Measurements from ENCODE around the gene EPGN. TPM values are rescaled to one million over a fixed set of nuclear protein-coding genes. Genes with fewer than 3 reads are reported as not detected.

Gene EPGN
- total and polyA plus RNA-seq, 4 donors = 0.79 to 3.0 (median 1.6) TPM

DNA sequence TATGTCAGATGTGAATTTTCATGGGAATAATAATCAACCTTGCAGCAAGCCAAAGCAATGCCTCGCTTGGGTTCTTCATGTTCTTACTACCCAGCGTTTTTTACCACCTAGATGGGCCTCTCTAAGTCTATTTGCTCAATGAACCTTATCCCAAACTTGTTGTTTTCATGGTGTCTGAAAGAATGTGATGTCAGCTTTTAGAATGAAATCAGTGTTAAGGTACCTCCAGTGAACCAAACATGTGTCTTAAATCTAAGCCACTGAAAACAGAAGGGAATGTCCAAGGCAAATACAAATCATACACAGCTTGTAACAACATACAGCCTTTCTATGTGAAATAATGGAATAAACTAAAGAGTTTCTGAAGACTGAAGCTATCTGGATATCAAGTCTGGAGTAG lies 6.7 kb downstream of the EPGN start:
- Histone ChIP-seq H3K36me3 (ENCODE audit: control insufficient read depth in 4 of 4, insufficient read depth in 4 of 4, low read length in 4 of 4) (no peaks in the 10 kb centered on the region), H3K9ac (ENCODE audit: insufficient read depth in 1 of 2, low read length in 2 of 2) (no peak overlapping the region), H3K27me3 (ENCODE audit: control insufficient read depth in 3 of 3, insufficient read depth in 3 of 3, low read length in 2 of 3) (no peaks in the 10 kb centered on the region), H3K9me3 (ENCODE audit: control insufficient read depth in 4 of 4, insufficient read depth in 3 of 4, low read length in 3 of 4) (no peaks in the 10 kb centered on the region), H3K4me3 (no peak overlapping the region), H3K4me1 (ENCODE audit: control insufficient read depth in 5 of 5, insufficient read depth in 5 of 5, low read length in 5 of 5) (no peaks in the 10 kb centered on the region), H3K27ac (ENCODE audit: low read depth in 1 of 2, low read length in 1 of 2) (no peak overlapping the region)
- WGBS, 2 donors = 83 to 91% methylated on average over 2 of the region's 2 CpGs
- DNase-seq = no peak
- ATAC-seq (ENCODE audit: insufficient read depth, low FRiP score) = no peak
- TF ChIP-seq CTCF (IDR thresholded peaks at IDR 0.05; ENCODE audit: control extremely low read depth, extremely low read depth) = no peak

DNA sequence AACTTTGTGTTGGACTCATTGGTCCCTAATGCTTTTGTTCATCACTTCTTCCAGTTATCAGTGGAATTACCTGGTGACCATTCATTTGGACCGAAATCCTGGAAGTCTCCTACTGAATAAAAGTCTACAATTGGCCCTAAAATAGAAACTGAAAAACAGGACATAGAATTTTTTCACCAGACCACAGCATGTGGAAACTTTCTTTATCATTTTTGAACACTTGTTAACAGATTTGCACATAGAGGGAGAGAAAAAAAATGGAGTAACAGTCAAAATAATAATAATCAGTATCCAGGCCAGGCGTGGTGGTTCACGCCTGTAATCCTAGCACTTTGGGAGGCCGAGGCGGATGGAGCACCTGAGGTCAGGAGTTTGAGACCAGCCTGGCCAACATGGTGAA lies 7.1 kb downstream of the EPGN start:
- DNase-seq (no peak), ATAC-seq (ENCODE audit: insufficient read depth, low FRiP score) (no peak)
- no peak for TF ChIP-seq CTCF (IDR thresholded peaks at IDR 0.05; ENCODE audit: control extremely low read depth, extremely low read depth)
- no peak overlapping the region for H3K4me3 ChIP-seq
- 63 to 79% methylated on average over 5 of the region's 5 CpGs for WGBS, 2 donors
- H3K27ac ChIP-seq (ENCODE audit: low read depth in 1 of 2, low read length in 1 of 2) = no peak overlapping the region
- H3K36me3 ChIP-seq (ENCODE audit: control insufficient read depth in 4 of 4, insufficient read depth in 4 of 4, low read length in 4 of 4) = no peaks in the 10 kb centered on the region
- no peaks in the 10 kb centered on the region for H3K4me1 ChIP-seq (ENCODE audit: control insufficient read depth in 5 of 5, insufficient read depth in 5 of 5, low read length in 5 of 5)
- no peaks in the 10 kb centered on the region for H3K9me3 ChIP-seq (ENCODE audit: control insufficient read depth in 4 of 4, insufficient read depth in 3 of 4, low read length in 3 of 4)
- H3K27me3 ChIP-seq (ENCODE audit: control insufficient read depth in 3 of 3, insufficient read depth in 3 of 3, low read length in 2 of 3) = no peaks in the 10 kb centered on the region
- no peak overlapping the region for H3K9ac ChIP-seq (ENCODE audit: insufficient read depth in 1 of 2, low read length in 2 of 2)

GRCh38 chr4:74316397-74316796 lies 8.1 kb downstream of the EPGN start:
- no peak overlapping the region for H3K27ac ChIP-seq (ENCODE audit: low read depth in 1 of 2, low read length in 1 of 2)
- WGBS, 2 donors = 14 to 30% methylated on average over 2 of the region's 2 CpGs
- H3K27me3 ChIP-seq (ENCODE audit: control insufficient read depth in 3 of 3, insufficient read depth in 3 of 3, low read length in 2 of 3) = no peaks in the 10 kb centered on the region
- no peak overlapping the region for H3K9ac ChIP-seq (ENCODE audit: insufficient read depth in 1 of 2, low read length in 2 of 2)
- no peaks in the 10 kb centered on the region for H3K9me3 ChIP-seq (ENCODE audit: control insufficient read depth in 4 of 4, insufficient read depth in 3 of 4, low read length in 3 of 4)
- H3K4me3 ChIP-seq = no peak overlapping the region
- H3K36me3 ChIP-seq (ENCODE audit: control insufficient read depth in 4 of 4, insufficient read depth in 4 of 4, low read length in 4 of 4) = no peaks in the 10 kb centered on the region
- DNase-seq = no peak
- TF ChIP-seq CTCF (IDR thresholded peaks at IDR 0.05; ENCODE audit: control extremely low read depth, extremely low read depth) = no peak
- H3K4me1 ChIP-seq (ENCODE audit: control insufficient read depth in 5 of 5, insufficient read depth in 5 of 5, low read length in 5 of 5) = no peaks in the 10 kb centered on the region
- ATAC-seq (ENCODE audit: insufficient read depth, low FRiP score) = no peak

- Histone ChIP-seq H3K36me3 (ENCODE audit: control insufficient read depth in 4 of 4, insufficient read depth in 4 of 4, low read length in 4 of 4) (no peaks in the 10 kb centered on the region), H3K4me1 (ENCODE audit: control insufficient read depth in 5 of 5, insufficient read depth in 5 of 5, low read length in 5 of 5) (no peaks in the 10 kb centered on the region), H3K27ac (ENCODE audit: low read depth in 1 of 2, low read length in 1 of 2) (no peak overlapping the region), H3K9me3 (ENCODE audit: control insufficient read depth in 4 of 4, insufficient read depth in 3 of 4, low read length in 3 of 4) (no peaks in the 10 kb centered on the region), H3K9ac (ENCODE audit: insufficient read depth in 1 of 2, low read length in 2 of 2) (no peak overlapping the region), H3K4me3 (no peak overlapping the region), H3K27me3 (ENCODE audit: control insufficient read depth in 3 of 3, insufficient read depth in 3 of 3, low read length in 2 of 3) (no peaks in the 10 kb centered on the region)
- ATAC-seq (ENCODE audit: insufficient read depth, low FRiP score) = no peak
- DNase-seq = no peak
- 60 to 66% methylated on average over 3 of the region's 3 CpGs for WGBS, 2 donors
- no peak for TF ChIP-seq CTCF (IDR thresholded peaks at IDR 0.05; ENCODE audit: control extremely low read depth, extremely low read depth)
These were observed 9.5 kb downstream of the EPGN start for GRCh38 chr4:74317616-74318246.
